ENCODE results near the gene GMIP.
A peak's percentile ranks its signal among the peaks of the same experiment; 100 is the strongest.

The GMIP gene

GRCh38 chr19:19642506-19643157 is 825 bp downstream of the GMIP start:
- no peaks in the 10 kb centered on the region for H3K9me3 ChIP-seq
- TF ChIP-seq CTCF (IDR thresholded peaks at IDR 0.05; ENCODE audit: low read depth, low read length): no peak
- peak; percentile 65 for DNase-seq
- H3K4me3 ChIP-seq (ENCODE audit: low read depth, low read length): peak overlapping the region; percentile 84
- H3K36me3 ChIP-seq: peaks cover 15% of the 10 kb centered on the region
- H3K27me3 ChIP-seq: no peaks in the 10 kb centered on the region
- H3K4me1 ChIP-seq: no peaks in the 10 kb centered on the region

- Histone ChIP-seq H3K9me3 (no peaks in the 10 kb centered on the region), H3K27me3 (no peaks in the 10 kb centered on the region), H3K4me3 (ENCODE audit: low read depth, low read length) (no peak overlapping the region), H3K36me3 (no peaks in the 10 kb centered on the region), H3K4me1 (no peaks in the 10 kb centered on the region)
- DNase-seq: no peak
- no peak for TF ChIP-seq CTCF (IDR thresholded peaks at IDR 0.05; ENCODE audit: low read depth, low read length)
Observed at GRCh38 chr19:19637523-19638251, 5.8 kb downstream of the GMIP start.

- TF ChIP-seq CTCF (IDR thresholded peaks at IDR 0.05; ENCODE audit: low read depth, low read length): no peak
- no peaks in the 10 kb centered on the region for H3K36me3 ChIP-seq
- DNase-seq: no peak
- no peak overlapping the region for H3K4me3 ChIP-seq (ENCODE audit: low read depth, low read length)
- no peaks in the 10 kb centered on the region for H3K9me3 ChIP-seq
- no peaks in the 10 kb centered on the region for H3K27me3 ChIP-seq
- H3K4me1 ChIP-seq: no peaks in the 10 kb centered on the region
Observed at GRCh38 chr19:19637186-19637522, 6.3 kb downstream of the GMIP start.

- Histone ChIP-seq H3K27me3 (no peaks in the 10 kb centered on the region), H3K4me1 (no peaks in the 10 kb centered on the region), H3K36me3 (no peaks in the 10 kb centered on the region), H3K9me3 (no peaks in the 10 kb centered on the region), H3K4me3 (ENCODE audit: low read depth, low read length) (no peak overlapping the region)
- TF ChIP-seq CTCF (IDR thresholded peaks at IDR 0.05; ENCODE audit: low read depth, low read length): no peak
- DNase-seq: no peak
Observed at GRCh38 chr19:19636573-19637185, 6.8 kb downstream of the GMIP start.

GRCh38 chr19:19635313-19635702 is 8.1 kb downstream of the GMIP start:
- Histone ChIP-seq H3K27me3 (no peaks in the 10 kb centered on the region), H3K4me1 (no peaks in the 10 kb centered on the region), H3K4me3 (ENCODE audit: low read depth, low read length) (no peak overlapping the region), H3K9me3 (no peaks in the 10 kb centered on the region), H3K36me3 (no peaks in the 10 kb centered on the region)
- TF ChIP-seq CTCF (IDR thresholded peaks at IDR 0.05; ENCODE audit: low read depth, low read length): no peak
- DNase-seq: no peak
